ENCODE results near the gene AP1S1.

The AP1S1 gene

GRCh38 chr7:101133621-101134398 lies 20.5 kb upstream of the AP1S1 start:
- peaks cover 8% of the 10 kb centered on the region for H3K4me1 ChIP-seq (ENCODE audit: control insufficient read depth, insufficient read depth, low read length)
- H3K9me3 ChIP-seq (ENCODE audit: control insufficient read depth, low read length): no peaks in the 10 kb centered on the region
- no peak overlapping the region for H3K27ac ChIP-seq (ENCODE audit: insufficient read depth, low read depth, low read length, poor library complexity, severe bottlenecking)
- peaks cover 12% of the 10 kb centered on the region for H3K27me3 ChIP-seq (ENCODE audit: control insufficient read depth, insufficient read depth, low read length, poor library complexity, severe bottlenecking)
- no peaks in the 10 kb centered on the region for H3K36me3 ChIP-seq (ENCODE audit: control insufficient read depth, insufficient read depth, low read length)
- WGBS, 2 experiments: 80 to 81% methylated on average over 14 to 15 of the region's 15 CpGs
- no peak overlapping the region for H3K4me3 ChIP-seq (ENCODE audit: insufficient read depth, low read depth, low read length)

- WGBS, 2 experiments: 53 to 60% methylated on average over 5 to 6 of the region's 6 CpGs
- H3K36me3 ChIP-seq (ENCODE audit: control insufficient read depth, insufficient read depth, low read length): no peaks in the 10 kb centered on the region
Measured at GRCh38 chr7:101134399-101134980, 19.8 kb upstream of the AP1S1 start.

GRCh38 chr7:101137651-101138212 lies 16.5 kb upstream of the AP1S1 start:
- Histone ChIP-seq H3K36me3 (ENCODE audit: control insufficient read depth, insufficient read depth, low read length) (no peaks in the 10 kb centered on the region), H3K4me1 (ENCODE audit: control insufficient read depth, insufficient read depth, low read length) (peaks cover 8% of the 10 kb centered on the region), H3K27ac (ENCODE audit: insufficient read depth, low read depth, low read length, poor library complexity, severe bottlenecking) (no peak overlapping the region), H3K9me3 (ENCODE audit: control insufficient read depth, low read length) (no peaks in the 10 kb centered on the region), H3K4me3 (ENCODE audit: insufficient read depth, low read depth, low read length) (no peak overlapping the region), H3K27me3 (ENCODE audit: control insufficient read depth, insufficient read depth, low read length, poor library complexity, severe bottlenecking) (peaks cover 12% of the 10 kb centered on the region)
- 90 to 92% methylated on average over 8 of the region's 9 CpGs for WGBS, 2 experiments

More at GRCh38 chr7:101134399-101134980, 19.8 kb upstream of the AP1S1 start:
- Histone ChIP-seq H3K4me3 (ENCODE audit: insufficient read depth, low read depth, low read length) (no peak overlapping the region), H3K9me3 (ENCODE audit: control insufficient read depth, low read length) (no peaks in the 10 kb centered on the region), H3K27me3 (ENCODE audit: control insufficient read depth, insufficient read depth, low read length, poor library complexity, severe bottlenecking) (peaks cover 12% of the 10 kb centered on the region), H3K27ac (ENCODE audit: insufficient read depth, low read depth, low read length, poor library complexity, severe bottlenecking) (no peak overlapping the region), H3K4me1 (ENCODE audit: control insufficient read depth, insufficient read depth, low read length) (peaks cover 8% of the 10 kb centered on the region)

- Histone ChIP-seq H3K36me3 (ENCODE audit: control insufficient read depth, insufficient read depth, low read length) (no peaks in the 10 kb centered on the region), H3K9me3 (ENCODE audit: control insufficient read depth, low read length) (no peaks in the 10 kb centered on the region), H3K27ac (ENCODE audit: insufficient read depth, low read depth, low read length, poor library complexity, severe bottlenecking) (no peak overlapping the region), H3K27me3 (ENCODE audit: control insufficient read depth, insufficient read depth, low read length, poor library complexity, severe bottlenecking) (peaks cover 12% of the 10 kb centered on the region), H3K4me1 (ENCODE audit: control insufficient read depth, insufficient read depth, low read length) (peaks cover 8% of the 10 kb centered on the region), H3K4me3 (ENCODE audit: insufficient read depth, low read depth, low read length) (no peak overlapping the region)
- WGBS, 2 experiments: 21 to 24% methylated on average over 15 to 16 of the region's 16 CpGs
Measured at GRCh38 chr7:101138213-101138870, 15.9 kb upstream of the AP1S1 start.

GRCh38 chr7:101140339-101140699 lies 14.0 kb upstream of the AP1S1 start:
- Histone ChIP-seq H3K4me3 (ENCODE audit: insufficient read depth, low read depth, low read length) (no peak overlapping the region), H3K36me3 (ENCODE audit: control insufficient read depth, insufficient read depth, low read length) (no peaks in the 10 kb centered on the region), H3K27me3 (ENCODE audit: control insufficient read depth, insufficient read depth, low read length, poor library complexity, severe bottlenecking) (peaks cover 12% of the 10 kb centered on the region), H3K27ac (ENCODE audit: insufficient read depth, low read depth, low read length, poor library complexity, severe bottlenecking) (no peak overlapping the region), H3K4me1 (ENCODE audit: control insufficient read depth, insufficient read depth, low read length) (no peaks in the 10 kb centered on the region), H3K9me3 (ENCODE audit: control insufficient read depth, low read length) (no peaks in the 10 kb centered on the region)
- WGBS, 2 experiments: 62 to 65% methylated on average over 3 of the region's 3 CpGs

GRCh38 chr7:101140746-101141382 lies 13.4 kb upstream of the AP1S1 start:
- Histone ChIP-seq H3K9me3 (ENCODE audit: control insufficient read depth, low read length) (no peaks in the 10 kb centered on the region), H3K27ac (ENCODE audit: insufficient read depth, low read depth, low read length, poor library complexity, severe bottlenecking) (no peak overlapping the region), H3K36me3 (ENCODE audit: control insufficient read depth, insufficient read depth, low read length) (no peaks in the 10 kb centered on the region), H3K27me3 (ENCODE audit: control insufficient read depth, insufficient read depth, low read length, poor library complexity, severe bottlenecking) (peaks cover 12% of the 10 kb centered on the region), H3K4me1 (ENCODE audit: control insufficient read depth, insufficient read depth, low read length) (no peaks in the 10 kb centered on the region), H3K4me3 (ENCODE audit: insufficient read depth, low read depth, low read length) (no peak overlapping the region)
- 91 to 93% methylated on average over 4 of the region's 4 CpGs for WGBS, 2 experiments

- H3K27me3 ChIP-seq (ENCODE audit: control insufficient read depth, insufficient read depth, low read length, poor library complexity, severe bottlenecking): no peaks in the 10 kb centered on the region
- H3K27ac ChIP-seq (ENCODE audit: insufficient read depth, low read depth, low read length, poor library complexity, severe bottlenecking): no peak overlapping the region
- no peaks in the 10 kb centered on the region for H3K9me3 ChIP-seq (ENCODE audit: control insufficient read depth, low read length)
- peaks cover 6% of the 10 kb centered on the region for H3K4me1 ChIP-seq (ENCODE audit: control insufficient read depth, insufficient read depth, low read length)
- 84 to 91% methylated on average over 2 of the region's 2 CpGs for WGBS, 2 experiments
- H3K36me3 ChIP-seq (ENCODE audit: control insufficient read depth, insufficient read depth, low read length): no peaks in the 10 kb centered on the region
- H3K4me3 ChIP-seq (ENCODE audit: insufficient read depth, low read depth, low read length): no peak overlapping the region
Measured at GRCh38 chr7:101151908-101152651, 2.2 kb upstream of the AP1S1 start.

GRCh38 chr7:101154693-101155102 lies 422 bp downstream of the AP1S1 start:
- H3K27ac ChIP-seq (ENCODE audit: insufficient read depth, low read depth, low read length, poor library complexity, severe bottlenecking): no peak overlapping the region
- H3K9me3 ChIP-seq (ENCODE audit: control insufficient read depth, low read length): no peaks in the 10 kb centered on the region
- H3K4me3 ChIP-seq (ENCODE audit: insufficient read depth, low read depth, low read length): peak overlapping the region; percentile 64
- peaks cover 6% of the 10 kb centered on the region for H3K4me1 ChIP-seq (ENCODE audit: control insufficient read depth, insufficient read depth, low read length)
- no peaks in the 10 kb centered on the region for H3K36me3 ChIP-seq (ENCODE audit: control insufficient read depth, insufficient read depth, low read length)
- no peaks in the 10 kb centered on the region for H3K27me3 ChIP-seq (ENCODE audit: control insufficient read depth, insufficient read depth, low read length, poor library complexity, severe bottlenecking)
- 1% methylated on average over 34 of the region's 34 CpGs for WGBS, 2 experiments

GRCh38 chr7:101155303-101155702 lies 1.0 kb downstream of the AP1S1 start:
- peaks cover 6% of the 10 kb centered on the region for H3K4me1 ChIP-seq (ENCODE audit: control insufficient read depth, insufficient read depth, low read length)
- no peaks in the 10 kb centered on the region for H3K27me3 ChIP-seq (ENCODE audit: control insufficient read depth, insufficient read depth, low read length, poor library complexity, severe bottlenecking)
- no peaks in the 10 kb centered on the region for H3K9me3 ChIP-seq (ENCODE audit: control insufficient read depth, low read length)
- peak overlapping the region; percentile 64 for H3K4me3 ChIP-seq (ENCODE audit: insufficient read depth, low read depth, low read length)
- H3K27ac ChIP-seq (ENCODE audit: insufficient read depth, low read depth, low read length, poor library complexity, severe bottlenecking): no peak overlapping the region
- WGBS, 2 experiments: 64 to 65% methylated on average over 4 of the region's 4 CpGs
- H3K36me3 ChIP-seq (ENCODE audit: control insufficient read depth, insufficient read depth, low read length): no peaks in the 10 kb centered on the region
